Hematopoietic multipotent progenitor cell treated with erythropoietin and hydrocortisone succinate and interleukin-3 and kit ligand, for 4 days (in vitro differentiated cells): Measurements from ENCODE around the gene STXBP5.
A peak's percentile ranks its signal among the peaks of the same experiment; 100 is the strongest.
"Not testable (repeated sequence)": the region's sequence is repeated elsewhere in the genome, so short reads cannot be mapped to it uniquely, and the experiment has no call there.

ENCODE experiments used
- DNase-seq: peaks from one replicate; pipeline ENCODE4 v3.0.0-alpha.2; 2015

The STXBP5 gene

DNA sequence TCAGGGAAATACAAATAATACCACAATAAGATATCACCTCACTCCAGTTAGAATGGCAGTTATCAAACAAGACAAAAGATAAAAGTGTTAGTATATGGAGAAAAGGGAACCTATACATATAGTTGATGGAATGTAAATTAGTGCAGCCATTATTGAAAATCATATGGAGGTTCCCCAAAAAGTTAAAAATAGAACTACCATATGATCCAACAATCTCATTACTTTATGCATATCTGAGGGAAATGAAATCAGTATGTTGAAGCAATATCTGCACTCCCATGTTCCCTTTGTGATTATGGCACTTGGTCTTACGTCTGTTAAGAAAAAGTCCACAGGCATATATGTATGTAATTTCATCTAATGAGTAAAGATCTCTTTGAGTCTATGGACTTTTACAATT, 96.9 kb downstream of the STXBP5 start:
- no peak for DNase-seq

GRCh38 chr6:147304016-147304415, 99.8 kb downstream of the STXBP5 start:
- DNase-seq, result no peak

DNA sequence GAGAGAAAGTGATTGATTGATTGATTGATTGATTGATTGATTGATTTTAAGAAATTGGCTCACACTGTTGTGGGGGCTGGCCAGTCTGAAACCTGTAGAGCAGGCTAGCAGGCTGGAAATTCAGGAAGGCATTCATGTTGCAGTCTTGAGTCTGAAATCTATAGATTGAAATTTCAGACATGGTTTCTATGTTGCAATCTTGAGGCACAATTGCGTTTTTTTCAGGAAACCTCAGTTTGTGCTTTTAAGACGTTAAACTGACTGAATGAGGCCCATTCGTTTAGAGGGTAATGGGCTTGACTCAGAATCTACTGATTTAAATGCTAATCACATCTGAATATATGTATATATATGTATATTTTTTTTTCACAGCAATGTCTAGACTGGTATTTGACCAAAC, 106.3 kb downstream of the STXBP5 start:
- peak; percentile 73 for DNase-seq

GRCh38 chr6:147311218-147311617, 107.0 kb downstream of the STXBP5 start:
- no peak for DNase-seq

DNA sequence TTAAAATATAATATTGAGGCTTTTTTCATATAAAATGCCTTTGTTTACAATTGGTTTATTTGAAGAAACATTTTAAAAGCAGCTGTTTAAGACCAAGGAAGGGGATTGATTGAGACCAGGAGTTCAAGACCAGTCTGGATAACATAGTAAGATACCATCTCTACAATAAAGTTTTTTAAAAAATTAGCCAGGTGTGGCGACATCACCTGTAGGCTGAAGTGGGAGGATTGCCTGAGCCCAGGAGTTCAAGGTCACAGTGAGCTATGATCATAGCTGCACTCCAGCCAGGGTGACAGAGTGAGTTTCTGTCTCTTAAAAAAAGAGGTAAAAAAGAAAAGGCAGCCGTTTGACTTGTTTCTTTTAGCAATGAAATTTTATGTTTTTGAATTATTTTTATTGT, 117.0 kb downstream of the STXBP5 start:
- DNase-seq, result no peak

- DNase-seq, result peak; percentile 92
Observed at GRCh38 chr6:147322299-147323162, 118.3 kb downstream of the STXBP5 start.

GRCh38 chr6:147325557-147325956, 121.3 kb downstream of the STXBP5 start:
- DNase-seq, result no peak

DNA sequence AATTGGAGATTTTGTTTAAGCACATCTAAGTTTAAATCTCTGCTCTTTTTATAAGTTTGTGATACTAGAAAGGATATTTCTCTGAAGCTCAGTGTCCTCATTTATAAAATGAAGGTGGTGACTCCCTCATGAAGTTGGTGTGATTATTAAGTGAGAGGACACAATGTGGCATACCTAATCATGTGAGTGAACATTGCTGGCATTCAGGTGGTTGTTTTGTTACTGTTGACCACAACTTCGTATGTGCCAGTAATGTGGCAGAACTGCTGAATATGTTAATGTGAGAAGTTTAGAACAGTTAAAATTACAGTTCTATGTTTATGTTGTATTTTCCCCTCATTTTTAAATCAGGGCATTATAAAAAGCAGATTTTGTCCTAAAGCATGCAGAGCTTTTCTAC, 127.2 kb downstream of the STXBP5 start:
- DNase-seq, result no peak

GRCh38 chr6:147337921-147338320, 133.7 kb downstream of the STXBP5 start:
- no peak for DNase-seq

- no peak for DNase-seq
Observed at GRCh38 chr6:147341486-147341885, 137.3 kb downstream of the STXBP5 start.

DNA sequence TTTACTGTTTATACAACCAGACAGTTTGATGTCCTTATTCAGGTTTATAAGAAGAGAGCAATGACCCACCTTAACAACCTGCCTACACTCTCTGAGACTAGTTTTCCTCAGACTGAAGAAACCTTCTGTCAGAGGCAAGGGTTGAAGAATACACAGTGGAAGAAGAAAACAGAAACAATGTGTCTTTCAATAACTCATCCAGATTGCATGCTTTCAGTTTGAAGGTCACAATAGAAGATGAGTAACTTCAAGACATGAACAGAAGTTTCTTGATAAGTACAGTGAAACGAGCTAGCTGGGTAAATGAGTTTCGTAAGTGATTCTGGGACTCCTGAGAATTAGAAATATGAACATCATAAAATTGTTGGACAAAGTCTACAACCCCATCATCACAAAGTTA, 141.7 kb downstream of the STXBP5 start:
- no peak for DNase-seq

DNA sequence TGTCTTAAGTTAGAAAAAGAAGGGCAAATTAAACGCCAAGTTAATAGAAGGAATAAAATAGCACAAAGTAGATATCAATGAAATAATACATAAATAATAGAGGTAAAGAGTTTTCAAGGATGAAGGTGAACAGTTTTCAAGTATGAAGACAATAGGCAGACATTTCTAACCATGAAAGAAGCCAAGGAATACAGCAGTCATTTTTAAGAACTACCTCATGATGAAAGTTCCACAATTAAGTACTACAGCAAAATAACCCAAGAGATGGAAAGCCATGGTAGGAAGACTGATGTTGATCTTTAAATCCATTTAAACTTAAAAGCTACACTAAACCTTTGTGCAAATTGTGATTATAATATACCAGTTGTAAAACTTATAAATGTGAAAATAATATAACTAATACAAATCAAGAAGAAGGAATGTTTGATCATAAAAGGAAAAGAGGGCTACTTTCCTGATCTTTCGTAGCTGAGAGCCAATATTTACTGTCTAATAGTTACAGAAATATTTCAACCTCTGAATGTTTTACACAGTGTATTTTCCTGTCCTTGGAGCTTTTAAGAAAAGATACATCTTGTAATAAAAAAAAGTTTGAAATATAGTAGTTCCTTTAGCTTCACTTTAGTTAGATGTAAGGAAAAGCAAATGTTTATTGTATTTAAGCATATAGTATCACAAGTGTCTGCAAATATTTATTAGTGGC, 143.1 kb downstream of the STXBP5 start:
- DNase-seq, result no peak

DNA sequence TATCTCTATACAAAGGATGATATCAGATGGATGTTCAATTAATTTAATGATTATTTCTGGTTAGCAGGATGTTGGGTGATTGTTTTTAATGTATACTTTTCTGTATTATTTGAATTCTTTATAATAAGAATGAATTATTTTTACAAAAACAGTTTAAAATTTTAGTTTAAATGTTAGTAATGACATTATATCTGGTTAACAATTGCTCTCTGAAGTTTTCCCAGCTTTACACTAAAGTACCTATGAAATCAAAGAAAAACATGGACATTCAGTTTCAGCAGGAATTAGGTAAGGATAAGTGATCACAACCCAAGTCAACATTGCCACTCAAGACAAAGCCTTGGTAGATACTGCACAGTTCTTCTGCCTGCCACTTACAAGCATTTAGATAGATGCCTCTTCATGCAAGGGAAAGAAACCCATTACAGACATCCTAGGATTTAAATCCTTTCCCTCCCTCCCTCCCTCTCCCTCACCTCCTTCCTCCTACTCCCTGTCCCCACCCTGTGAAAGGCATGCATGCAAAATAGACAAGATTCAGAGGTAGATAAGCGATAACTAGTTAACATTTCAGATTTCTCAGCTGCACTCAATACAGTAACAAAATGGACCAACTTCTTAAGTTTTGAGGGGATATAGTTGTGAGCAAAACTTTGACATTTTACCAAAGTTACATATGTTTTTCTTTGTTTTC, 143.8 kb downstream of the STXBP5 start:
- no peak for DNase-seq

DNA sequence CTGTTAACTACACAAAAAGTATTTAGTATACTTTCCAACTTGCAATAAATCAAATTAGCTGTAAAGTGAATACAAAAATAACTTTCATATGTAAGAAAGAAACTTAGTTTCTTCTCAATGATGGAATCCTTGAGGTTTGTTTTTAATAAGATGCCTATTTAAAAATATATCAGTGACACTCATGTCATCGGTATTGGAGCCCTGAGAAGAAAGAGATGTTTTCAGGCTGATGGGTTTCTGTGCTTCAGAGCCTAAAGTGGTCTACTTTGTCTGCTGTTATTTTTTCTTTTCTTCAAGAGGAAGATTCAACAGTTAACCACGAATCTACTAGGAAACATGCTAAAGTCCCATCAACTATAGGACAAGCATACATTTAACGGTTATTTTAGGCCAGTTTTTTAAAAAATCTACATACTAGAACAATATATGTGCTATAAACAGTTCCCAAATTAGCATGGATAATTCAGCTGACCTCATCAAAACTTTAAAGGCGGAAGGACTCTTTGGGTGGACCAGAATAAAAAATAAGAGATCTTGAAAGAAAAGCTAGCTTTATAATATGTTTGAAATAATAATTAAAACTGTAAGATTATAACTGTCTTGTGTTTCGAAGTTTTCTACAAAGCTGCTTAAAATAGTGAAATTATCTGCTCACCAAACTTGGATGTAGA, 157.2 kb downstream of the STXBP5 start:
- DNase-seq, result no peak

- DNase-seq, result no peak
Observed at GRCh38 chr6:147366290-147366689, 162.1 kb downstream of the STXBP5 start.

- no peak for DNase-seq
Observed at GRCh38 chr6:147371325-147371724, 167.1 kb downstream of the STXBP5 start.

GRCh38 chr6:147372806-147373205, 168.6 kb downstream of the STXBP5 start:
- no peak for DNase-seq

DNA sequence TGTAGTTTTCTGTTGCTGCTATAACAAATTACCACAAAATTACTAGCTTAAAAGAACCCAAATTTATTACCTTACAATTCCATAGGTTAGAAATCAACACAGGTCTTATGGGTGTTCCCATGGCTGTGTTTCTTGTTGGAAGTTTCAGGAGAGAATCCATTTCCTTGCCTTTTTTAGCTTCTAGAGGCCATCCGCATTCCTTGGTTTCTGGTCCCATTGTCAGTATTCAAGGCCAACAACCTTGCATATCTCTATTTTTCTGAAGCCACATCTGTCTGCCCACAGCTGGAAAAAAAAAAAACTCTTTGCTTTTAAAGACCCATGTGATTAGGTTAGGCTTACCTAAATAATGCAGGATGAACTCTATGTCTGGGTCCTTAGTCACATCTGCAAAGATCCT, 174.6 kb downstream of the STXBP5 start:
- no peak for DNase-seq

- DNase-seq, result not testable (repeated sequence)
Observed at GRCh38 chr6:147380841-147381240, 176.6 kb downstream of the STXBP5 start.

DNA sequence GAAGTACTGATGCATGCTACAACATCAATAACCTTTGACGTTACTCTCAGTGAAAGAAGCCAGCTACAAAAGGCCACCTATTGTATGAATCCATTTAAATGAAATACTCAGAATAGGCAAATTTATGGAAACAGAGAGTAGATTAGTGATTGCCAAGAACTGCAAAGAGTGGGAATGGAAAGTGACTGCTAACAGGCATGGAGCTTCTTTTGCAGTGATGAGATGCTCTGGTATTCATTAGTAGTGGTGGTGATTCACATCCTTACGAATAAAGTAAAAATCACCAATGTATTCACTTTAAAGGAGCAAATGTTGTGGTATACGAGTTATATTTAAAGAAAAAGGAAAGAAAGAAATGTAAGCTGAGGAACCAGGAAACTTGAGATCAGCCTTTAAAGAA, 177.5 kb downstream of the STXBP5 start:
- no peak for DNase-seq

DNA sequence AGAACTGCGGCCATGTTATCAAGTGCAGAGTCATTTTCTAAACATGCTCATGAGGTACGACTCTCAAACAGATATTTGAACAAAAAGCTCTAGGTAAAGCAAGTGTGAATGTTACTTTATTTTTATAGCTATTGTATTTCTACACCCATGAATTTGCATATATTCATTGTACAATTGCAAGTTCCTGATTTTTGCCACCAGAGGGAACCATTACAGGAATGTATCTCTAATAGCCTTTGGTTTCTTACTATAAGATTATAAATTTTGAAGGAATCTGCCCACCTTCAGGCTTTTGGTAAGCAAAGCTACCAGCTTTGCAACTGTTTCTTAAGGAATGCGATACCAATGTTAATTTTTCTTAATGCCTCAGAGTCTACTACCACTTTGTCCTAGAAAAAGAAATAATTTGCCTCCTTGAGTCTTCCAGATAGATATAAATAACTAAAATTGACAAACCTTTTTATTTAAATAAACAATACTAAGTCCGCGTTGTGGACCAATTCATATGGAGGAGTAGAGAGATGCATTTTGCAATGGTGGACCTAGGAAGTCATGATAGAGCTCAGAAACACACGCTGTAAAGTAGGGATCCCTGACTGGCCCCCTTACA, 178.8 kb downstream of the STXBP5 start:
- peak; percentile 72 for DNase-seq

DNA sequence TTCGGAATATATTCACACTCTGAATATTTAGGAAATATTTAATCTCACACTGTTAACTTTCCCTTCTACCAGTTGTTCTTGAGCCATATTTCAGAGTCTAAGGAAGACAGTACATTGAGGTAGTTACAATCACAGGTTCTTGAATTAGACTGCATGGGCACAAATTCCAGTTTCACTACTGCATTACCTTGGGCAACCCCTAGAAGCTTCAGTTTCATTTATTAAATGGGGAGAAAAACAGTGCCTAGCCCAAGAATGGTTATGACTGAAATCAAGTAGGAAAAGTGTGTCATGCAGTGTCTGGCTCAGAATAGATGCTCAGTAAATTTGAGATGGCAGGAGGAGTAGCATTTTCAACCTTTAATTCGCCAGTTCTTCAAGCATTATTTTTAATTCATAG, 179.8 kb downstream of the STXBP5 start:
- DNase-seq, result no peak
